Astrocyte of the cerebellum (primary cell): ENCODE data around the gene KIRREL2.

ENCODE experiments used
- DNase-seq: peaks from one replicate; pipeline ENCODE4 v3.0.0-alpha.2; 2011; ENCODE audit warnings: low read depth
- H3K4me3 ChIP-seq: 2 replicates; pipeline ENCODE4 v1.5.1; 2011; ENCODE audit warnings: mild to moderate bottlenecking, low read depth, low read length, moderate library complexity
- CTCF ChIP-seq: IDR thresholded peaks from 2 replicates; pipeline ENCODE4 v1.5.1; 2012; ENCODE audit warnings: low read length, low read depth, moderate library complexity, mild to moderate bottlenecking; ENCODE audit errors: missing control alignments
- in situ Hi-C: cut with HindIII; loops from 2 replicates; pipeline ENCODE4 v1.10.0; 2017; ENCODE audit warnings: low sequenced_read_pairs

KIRREL2 gene

DNA sequence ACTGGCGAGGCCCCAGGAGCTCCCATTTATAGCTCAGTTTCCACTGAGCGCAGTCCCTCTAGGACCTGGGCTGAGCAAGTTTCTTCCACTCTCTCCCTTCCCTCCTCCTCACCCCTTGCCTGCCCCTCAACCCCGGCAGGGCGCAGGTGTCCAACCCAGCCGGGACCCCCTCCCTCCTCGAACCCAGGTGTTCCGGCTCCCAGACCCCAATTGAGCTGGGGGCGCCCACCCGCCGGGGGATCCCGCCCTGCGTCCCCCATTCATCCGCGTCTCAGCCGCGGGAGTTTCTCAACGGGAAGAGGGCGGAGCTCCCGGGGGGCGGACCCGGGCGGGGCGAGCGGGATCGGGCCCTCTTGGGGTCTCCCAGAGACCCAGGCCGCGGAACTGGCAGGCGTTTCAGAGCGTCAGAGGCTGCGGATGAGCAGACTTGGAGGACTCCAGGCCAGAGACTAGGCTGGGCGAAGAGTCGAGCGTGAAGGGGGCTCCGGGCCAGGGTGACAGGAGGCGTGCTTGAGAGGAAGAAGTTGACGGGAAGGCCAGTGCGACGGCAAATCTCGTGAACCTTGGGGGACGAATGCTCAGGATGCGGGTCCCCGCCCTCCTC lies at the start of gene KIRREL2:
Gene KIRREL2, plus strand, starts transcription at position 366 of the 604 bp plus-strand sequence. Its CDS starts 209 bp downstream, at position 575.
- in situ Hi-C loops = no loop called here
- TF ChIP-seq CTCF = no peak
- peak within 1 kb of the TSS; percentile 38 for H3K4me3 ChIP-seq
- DNase-seq = no peak

DNA sequence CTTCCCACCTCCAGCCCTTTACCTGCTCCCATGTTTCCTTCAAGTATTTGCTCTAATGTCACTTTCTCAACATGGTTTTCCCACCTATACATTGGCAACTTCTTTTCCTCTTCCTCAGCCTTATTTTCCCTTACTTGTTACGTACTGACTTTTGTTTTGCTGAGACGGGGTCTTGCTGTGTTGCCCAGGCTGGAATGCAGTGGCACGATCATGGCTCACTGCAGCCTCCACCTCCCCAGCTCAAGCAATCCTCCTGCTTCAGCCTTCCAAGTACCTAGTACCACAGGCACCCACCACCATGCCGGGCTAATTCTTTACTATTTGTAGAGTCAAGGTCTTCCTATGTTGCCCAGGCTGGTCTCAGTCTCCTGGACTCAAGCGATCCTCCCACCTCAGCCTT lies 49.1 kb upstream of the KIRREL2 start:
- in situ Hi-C loops = loop anchor here (10.0 kb wide), 1 partner anchor 157 kb away; no protein-coding TSS in a partner anchor

DNA sequence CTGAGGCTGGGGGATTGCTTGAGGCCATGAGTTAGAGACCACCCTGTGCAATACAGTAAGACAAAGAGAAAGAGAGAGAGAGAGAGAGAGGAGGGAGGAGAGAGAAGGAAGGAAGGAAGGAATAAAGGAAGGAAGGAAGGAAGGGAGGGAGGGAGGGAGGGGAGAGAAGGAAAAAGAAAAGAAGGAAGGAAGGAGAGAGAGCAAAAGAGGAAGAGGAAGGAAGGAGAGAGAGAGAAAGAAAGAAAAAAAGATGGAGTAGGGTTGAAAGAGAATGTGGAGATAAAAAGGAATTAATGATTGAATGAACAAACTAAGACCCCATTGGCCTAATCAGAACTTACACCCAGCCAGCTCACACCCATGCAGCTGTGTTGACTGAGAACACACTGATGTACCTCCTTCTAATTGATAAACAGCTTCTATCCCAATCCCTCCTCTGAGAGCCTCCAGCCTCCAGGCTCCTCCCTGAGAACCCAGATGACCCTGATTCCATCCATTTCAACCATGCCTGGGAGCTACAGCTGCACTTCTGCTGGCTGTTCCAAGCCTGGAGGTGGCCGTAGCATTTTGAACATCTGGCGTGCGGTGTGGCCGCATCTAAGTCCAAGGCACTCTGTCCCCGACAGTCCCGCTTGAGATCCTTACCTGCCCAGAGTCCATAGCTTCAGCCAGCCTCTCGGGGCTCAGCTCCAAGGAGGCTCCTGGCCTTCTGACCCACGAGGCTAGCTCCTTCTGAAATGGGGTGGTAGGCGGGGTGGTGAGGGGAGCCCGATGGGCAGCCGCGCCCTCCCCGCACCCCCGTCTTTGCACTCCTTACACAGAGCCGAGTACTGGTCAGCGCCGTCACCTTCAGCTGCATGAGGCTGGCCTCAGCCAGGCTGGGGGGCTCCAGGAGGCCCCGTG lies 45.1 kb upstream of the KIRREL2 start:
- no peak for TF ChIP-seq CTCF
- DNase-seq = no peak
- no peak overlapping the region for H3K4me3 ChIP-seq
- in situ Hi-C loops = no loop called here

More for the DNA sequence above, 49.1 kb upstream of the KIRREL2 start:
- no peak for TF ChIP-seq CTCF
- no peak for DNase-seq
- no peak overlapping the region for H3K4me3 ChIP-seq

DNA sequence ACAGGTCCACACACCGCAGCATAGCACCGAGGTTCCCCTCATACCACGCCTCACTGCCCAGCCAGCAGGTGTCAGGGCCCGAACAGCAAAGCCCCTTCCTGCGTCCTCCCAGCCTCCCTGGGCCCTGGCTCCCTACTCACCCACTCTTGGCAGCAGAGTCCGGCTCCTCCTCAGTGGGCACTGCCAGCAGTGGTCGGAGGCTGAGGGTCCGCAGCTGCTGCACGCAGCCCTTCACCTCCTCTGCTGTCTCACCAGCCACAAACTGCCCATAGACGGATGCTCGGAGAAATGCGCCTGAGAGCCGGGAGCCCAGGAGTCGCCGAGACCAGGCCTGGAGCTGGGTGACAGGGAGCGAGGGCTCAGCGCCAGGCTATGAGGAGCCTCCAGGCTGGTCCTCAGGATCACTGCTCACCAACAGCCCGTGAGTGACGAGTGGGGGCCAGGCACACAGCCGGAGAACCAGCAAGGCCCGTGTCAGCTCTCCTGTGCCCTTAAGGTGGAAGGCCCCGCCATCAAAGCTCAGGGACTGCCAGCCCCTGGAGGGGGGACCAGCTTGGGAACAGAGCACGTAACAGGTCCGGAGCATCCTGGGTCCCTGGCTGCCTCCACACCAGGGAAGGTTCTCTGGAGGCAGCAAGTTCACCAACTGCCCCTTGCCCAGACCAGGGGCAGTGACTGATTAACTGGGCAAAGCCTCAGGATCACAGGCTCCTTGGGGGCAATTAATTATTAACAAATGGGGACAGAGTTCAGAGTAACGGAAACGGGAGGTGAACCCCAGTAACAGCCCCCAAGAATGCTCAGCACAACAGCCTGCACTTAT lies 44.3 kb upstream of the KIRREL2 start, which contains the start of gene PRODH2:
Gene PRODH2, minus strand, starts transcription at position 626 of the 823 bp plus-strand sequence. Its CDS starts 40 bp downstream, at position 586.
- no peak for DNase-seq
- TF ChIP-seq CTCF = no peak
- in situ Hi-C loops = no loop called here

GRCh38 chr19:35813043-35813890 lies 43.4 kb upstream of the KIRREL2 start:
- H3K4me3 ChIP-seq = no peak overlapping the region
- in situ Hi-C loops = no loop called here
- DNase-seq = no peak
- TF ChIP-seq CTCF = no peak

More for the DNA sequence above, 44.3 kb upstream of the KIRREL2 start, which contains the start of gene PRODH2:
- H3K4me3 ChIP-seq = no peak within 1 kb of the TSS

- in situ Hi-C loops = no loop called here
- DNase-seq = no peak
- TF ChIP-seq CTCF = no peak
- no peak overlapping the region for H3K4me3 ChIP-seq
Observed at GRCh38 chr19:35816262-35816661, 40.4 kb upstream of the KIRREL2 start.
